VCaP (cell line): ENCODE data around the gene PTDSS2.

Experiments
- H3K27ac ChIP-seq: fragments of 450-650 bp; 2 replicates; pipeline ENCODE4 v1.5.1; 2017
- TF ChIP-seq, protein P1 (sequence below): fragments of 450-650 bp; conservative IDR thresholded peaks from 2 replicates; pipeline ENCODE4 v1.5.1; 2017; ENCODE audit warnings: mild to moderate bottlenecking, moderate library complexity

The PTDSS2 gene

DNA sequence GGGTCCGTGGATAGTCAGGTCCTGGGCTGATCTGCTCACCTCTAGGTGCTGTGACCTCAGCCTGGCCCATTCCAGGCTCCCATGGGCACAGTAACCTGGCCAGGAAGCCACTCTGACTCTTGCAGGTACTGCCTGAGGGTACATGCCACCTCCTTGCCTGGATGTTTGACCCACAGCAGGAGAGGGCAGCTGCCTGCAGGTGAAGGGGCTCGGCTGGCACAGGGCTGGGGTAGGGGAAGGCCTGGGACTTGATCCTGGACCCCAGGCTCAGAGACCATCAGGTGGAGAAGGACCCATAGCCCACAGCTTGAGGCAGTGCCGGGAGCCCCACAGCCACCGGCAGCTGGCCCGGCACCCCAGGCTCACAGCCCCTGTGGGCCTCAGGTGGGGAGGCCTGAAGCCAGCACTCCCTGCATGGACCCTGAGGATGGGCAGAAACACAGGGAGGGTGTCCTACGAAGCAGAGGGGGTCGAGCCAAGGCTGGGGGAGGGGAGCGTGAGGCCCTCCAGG lies 89.9 kb downstream of the PTDSS2 start:
- TF ChIP-seq, protein P1, sequence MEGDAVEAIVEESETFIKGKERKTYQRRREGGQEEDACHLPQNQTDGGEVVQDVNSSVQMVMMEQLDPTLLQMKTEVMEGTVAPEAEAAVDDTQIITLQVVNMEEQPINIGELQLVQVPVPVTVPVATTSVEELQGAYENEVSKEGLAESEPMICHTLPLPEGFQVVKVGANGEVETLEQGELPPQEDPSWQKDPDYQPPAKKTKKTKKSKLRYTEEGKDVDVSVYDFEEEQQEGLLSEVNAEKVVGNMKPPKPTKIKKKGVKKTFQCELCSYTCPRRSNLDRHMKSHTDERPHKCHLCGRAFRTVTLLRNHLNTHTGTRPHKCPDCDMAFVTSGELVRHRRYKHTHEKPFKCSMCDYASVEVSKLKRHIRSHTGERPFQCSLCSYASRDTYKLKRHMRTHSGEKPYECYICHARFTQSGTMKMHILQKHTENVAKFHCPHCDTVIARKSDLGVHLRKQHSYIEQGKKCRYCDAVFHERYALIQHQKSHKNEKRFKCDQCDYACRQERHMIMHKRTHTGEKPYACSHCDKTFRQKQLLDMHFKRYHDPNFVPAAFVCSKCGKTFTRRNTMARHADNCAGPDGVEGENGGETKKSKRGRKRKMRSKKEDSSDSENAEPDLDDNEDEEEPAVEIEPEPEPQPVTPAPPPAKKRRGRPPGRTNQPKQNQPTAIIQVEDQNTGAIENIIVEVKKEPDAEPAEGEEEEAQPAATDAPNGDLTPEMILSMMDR = no peak
- H3K27ac ChIP-seq = no peak overlapping the region
